Eye (tissue), 1 donor: ENCODE results near the gene SLIT2.

ENCODE experiments used
- DNase-seq: peaks from one replicate; pipeline ENCODE4 v3.0.0-alpha.2; 2015

SLIT2 gene

GRCh38 chr4:20265726-20266125 is 14.0 kb downstream of the SLIT2 start:
- no peak for DNase-seq

- no peak for DNase-seq
Observed at GRCh38 chr4:20266215-20267082, 14.7 kb downstream of the SLIT2 start.

- no peak for DNase-seq
Observed at GRCh38 chr4:20268028-20268427, 16.3 kb downstream of the SLIT2 start.

GRCh38 chr4:20269320-20269719 is 17.6 kb downstream of the SLIT2 start:
- no peak for DNase-seq

GRCh38 chr4:20271950-20272349 is 20.2 kb downstream of the SLIT2 start:
- DNase-seq = no peak

- DNase-seq = no peak
Observed at GRCh38 chr4:20272411-20272872, 20.7 kb downstream of the SLIT2 start.

GRCh38 chr4:20273793-20274192 is 22.1 kb downstream of the SLIT2 start:
- peak; percentile 77 for DNase-seq

GRCh38 chr4:20276848-20277247 is 25.1 kb downstream of the SLIT2 start:
- DNase-seq = no peak

GRCh38 chr4:20278195-20278594 is 26.5 kb downstream of the SLIT2 start:
- DNase-seq = no peak

GRCh38 chr4:20279381-20279780 is 27.7 kb downstream of the SLIT2 start:
- DNase-seq = no peak

GRCh38 chr4:20281453-20281852 is 29.7 kb downstream of the SLIT2 start:
- DNase-seq = no peak

GRCh38 chr4:20283039-20283438 is 31.3 kb downstream of the SLIT2 start:
- DNase-seq = no peak

- no peak for DNase-seq
Observed at GRCh38 chr4:20284990-20285389, 33.3 kb downstream of the SLIT2 start.

- DNase-seq = no peak
Observed at GRCh38 chr4:20287246-20287645, 35.5 kb downstream of the SLIT2 start.

- DNase-seq = no peak
Observed at GRCh38 chr4:20288047-20288650, 36.4 kb downstream of the SLIT2 start.

- DNase-seq = no peak
Observed at GRCh38 chr4:20288846-20289512, 37.3 kb downstream of the SLIT2 start.

- no peak for DNase-seq
Observed at GRCh38 chr4:20289782-20290181, 38.1 kb downstream of the SLIT2 start.

GRCh38 chr4:20292739-20293138 is 41.0 kb downstream of the SLIT2 start:
- no peak for DNase-seq

GRCh38 chr4:20297261-20297660 is 45.6 kb downstream of the SLIT2 start:
- no peak for DNase-seq

- DNase-seq = peak; percentile 37
Observed at GRCh38 chr4:20297783-20298182, 46.1 kb downstream of the SLIT2 start.

- no peak for DNase-seq
Observed at GRCh38 chr4:20298455-20298854, 46.8 kb downstream of the SLIT2 start.

- DNase-seq = no peak
Observed at GRCh38 chr4:20298986-20299385, 47.3 kb downstream of the SLIT2 start.

- peak; percentile 44 for DNase-seq
Observed at GRCh38 chr4:20299515-20299914, 47.8 kb downstream of the SLIT2 start.

- DNase-seq = no peak
Observed at GRCh38 chr4:20301161-20301560, 49.5 kb downstream of the SLIT2 start.
